ENCODE data around the gene MYPOP. TPM values are rescaled to one million over a fixed set of nuclear protein-coding genes. Genes with fewer than 3 reads are reported as not detected.

The MYPOP gene
- total and polyA plus RNA-seq, 4 donors, result 0.70 to 3.0 (median 1.3) TPM

DNA sequence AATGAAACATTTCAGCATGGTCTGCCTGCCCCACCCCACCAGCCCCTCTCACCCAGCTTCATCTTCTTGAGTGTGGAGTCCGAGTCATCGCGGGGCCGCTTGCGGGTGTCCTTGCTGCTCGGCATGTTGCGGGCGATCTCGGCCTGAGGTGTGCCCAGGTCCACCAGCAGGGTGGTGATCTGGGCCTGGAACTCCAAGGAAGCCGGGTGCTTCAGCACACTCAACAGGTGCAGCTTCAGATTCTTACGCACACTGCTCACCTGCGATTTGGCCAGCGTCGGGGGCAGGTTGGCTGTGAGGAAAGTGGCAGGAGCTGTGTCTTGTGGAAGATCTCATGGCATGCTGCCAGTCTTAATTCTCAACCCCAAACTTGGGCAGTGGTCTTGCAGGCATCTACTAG, 60.2 kb downstream of the MYPOP start:
- H3K9ac ChIP-seq (ENCODE audit: low read depth in 1 of 2, low read length in 2 of 2), result no peak overlapping the region
- H3K36me3 ChIP-seq (ENCODE audit: control insufficient read depth in 4 of 4, insufficient read depth in 3 of 4, low read depth in 1 of 4, low read length in 3 of 4), result peaks cover 21 to 71% (median 54%) of the 10 kb centered on the region in 4 donors
- H3K4me1 ChIP-seq (ENCODE audit: control insufficient read depth in 4 of 4, insufficient read depth in 4 of 4, low read length in 3 of 4), result no peaks in the 10 kb centered on the region
- TF ChIP-seq EGR1 (IDR thresholded peaks at IDR 0.05; ENCODE audit: low read depth in 2 of 2), result no peak
- no peak for TF ChIP-seq MAX (IDR thresholded peaks at IDR 0.05)
- TF ChIP-seq, protein P1, sequence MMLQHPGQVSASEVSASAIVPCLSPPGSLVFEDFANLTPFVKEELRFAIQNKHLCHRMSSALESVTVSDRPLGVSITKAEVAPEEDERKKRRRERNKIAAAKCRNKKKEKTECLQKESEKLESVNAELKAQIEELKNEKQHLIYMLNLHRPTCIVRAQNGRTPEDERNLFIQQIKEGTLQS (IDR thresholded peaks at IDR 0.05), result no peak
- no peak for TF ChIP-seq NR2F2 (IDR thresholded peaks at IDR 0.05)
- no peak overlapping the region for H3K27ac ChIP-seq (ENCODE audit: low read depth in 1 of 2, low read length in 2 of 2)
- WGBS, result 96% methylated on average over 14 of the region's 14 CpGs
- peaks cover 0 to 3% (median 0%) of the 10 kb centered on the region in 4 donors for H3K9me3 ChIP-seq (ENCODE audit: control insufficient read depth in 4 of 4, low read length in 3 of 4)
- H3K4me3 ChIP-seq (ENCODE audit: low read depth in 1 of 3, low read length in 3 of 3), result no peak overlapping the region
- DNase-seq (ENCODE audit: low spot score), result no peak
- H3K27me3 ChIP-seq (ENCODE audit: control insufficient read depth in 4 of 4, insufficient read depth in 4 of 4, low read length in 3 of 4), result no peaks in the 10 kb centered on the region

Other genes with a start within 250 kb of the MYPOP start
- gene GIPR, start 234.4 kb downstream of the MYPOP start, total RNA-seq, result under 1 TPM; 0.05 to 0.50 TPM
- under 1 TPM; 0.06 to 0.08 TPM for gene GIPR, start 234.4 kb downstream of the MYPOP start, polyA plus RNA-seq
- gene SNRPD2, start 210.7 kb downstream of the MYPOP start, total RNA-seq, result 10 to 100 TPM; 38.6 to 71.9 TPM
- 100 to 1,000 TPM; 109 to 175 TPM for gene SNRPD2, start 210.7 kb downstream of the MYPOP start, polyA plus RNA-seq
- 1 to 10 TPM; 3.7 to 6.1 TPM for gene QPCTL, start 209.9 kb downstream of the MYPOP start, total RNA-seq
- 1 to 10 TPM; 2.9 to 4.5 TPM for gene QPCTL, start 209.9 kb downstream of the MYPOP start, polyA plus RNA-seq
- gene FBXO46, start 171.7 kb downstream of the MYPOP start, total RNA-seq, result 1 to 10 TPM; 2.9 to 4.2 TPM
- gene FBXO46, start 171.7 kb downstream of the MYPOP start, polyA plus RNA-seq, result 1 to 10 TPM; 1.2 to 4.5 TPM
- not detected for gene MEIOSIN, start 169.2 kb downstream of the MYPOP start, total RNA-seq
- not detected for gene MEIOSIN, start 169.2 kb downstream of the MYPOP start, polyA plus RNA-seq
- gene SIX5, start 133.4 kb downstream of the MYPOP start, total RNA-seq, result 1 to 10 TPM; 2.7 to 5.0 TPM
- 1 to 10 TPM; 3.7 to 9.9 TPM for gene SIX5, start 133.4 kb downstream of the MYPOP start, polyA plus RNA-seq
- 10 to 100 TPM in 1 of 2 donors, 1 to 10 TPM in 1; 6.4 to 12.5 TPM for gene DMPK, start 120.1 kb downstream of the MYPOP start, total RNA-seq
- 1 to 10 TPM; 1.8 to 5.9 TPM for gene DMPK, start 120.1 kb downstream of the MYPOP start, polyA plus RNA-seq
- 10 to 100 TPM; 11.3 to 14.6 TPM for gene DMWD, start 109.8 kb downstream of the MYPOP start, total RNA-seq
- gene DMWD, start 109.8 kb downstream of the MYPOP start, polyA plus RNA-seq, result 1 to 10 TPM; 3.7 to 6.5 TPM
- gene RSPH6A, start 87.3 kb downstream of the MYPOP start, total RNA-seq, result under 1 TPM in 1 of 2 donors, not detected in 1; 0.08 TPM
- not detected for gene RSPH6A, start 87.3 kb downstream of the MYPOP start, polyA plus RNA-seq
- 10 to 100 TPM; 22.2 to 26.1 TPM for gene SYMPK, start 39.5 kb downstream of the MYPOP start, total RNA-seq
- 10 to 100 TPM in 1 of 2 donors, 1 to 10 TPM in 1; 5.5 to 26.0 TPM for gene SYMPK, start 39.5 kb downstream of the MYPOP start, polyA plus RNA-seq
- 10 to 100 TPM; 12.3 to 30.8 TPM for gene FOXA3, start 38.3 kb downstream of the MYPOP start, total RNA-seq
- gene FOXA3, start 38.3 kb downstream of the MYPOP start, polyA plus RNA-seq, result 10 to 100 TPM; 11.5 to 37.1 TPM
- gene IRF2BP1, start 16.5 kb downstream of the MYPOP start, total RNA-seq, result 10 to 100 TPM; 16.5 to 16.8 TPM
- gene IRF2BP1, start 16.5 kb downstream of the MYPOP start, polyA plus RNA-seq, result 10 to 100 TPM in 1 of 2 donors, 1 to 10 TPM in 1; 4.9 to 16.3 TPM
- gene NANOS2, start 12.2 kb upstream of the MYPOP start, total RNA-seq, result not detected
- not detected for gene NANOS2, start 12.2 kb upstream of the MYPOP start, polyA plus RNA-seq
- gene NOVA2, start 71.3 kb upstream of the MYPOP start, total RNA-seq, result 1 to 10 TPM in 1 of 2 donors, under 1 TPM in 1; 0.47 to 1.6 TPM
- under 1 TPM; 0.31 to 0.37 TPM for gene NOVA2, start 71.3 kb upstream of the MYPOP start, polyA plus RNA-seq
- gene CCDC61, start 92.9 kb upstream of the MYPOP start, total RNA-seq, result 1 to 10 TPM; 2.6 to 3.1 TPM
- gene CCDC61, start 92.9 kb upstream of the MYPOP start, polyA plus RNA-seq, result 1 to 10 TPM; 1.7 to 6.3 TPM
- 10 to 100 TPM in 1 of 2 donors, under 1 TPM in 1; 0.25 to 13.9 TPM for gene PGLYRP1, start 120.4 kb upstream of the MYPOP start, total RNA-seq
- 1 to 10 TPM in 1 of 2 donors, under 1 TPM in 1; 0.31 to 1.2 TPM for gene PGLYRP1, start 120.4 kb upstream of the MYPOP start, polyA plus RNA-seq
- gene IGFL4, start 138.4 kb upstream of the MYPOP start, total RNA-seq, result not detected
- gene IGFL4, start 138.4 kb upstream of the MYPOP start, polyA plus RNA-seq, result not detected
- not detected for gene IGFL3, start 222.1 kb upstream of the MYPOP start, total RNA-seq
- gene IGFL3, start 222.1 kb upstream of the MYPOP start, polyA plus RNA-seq, result not detected
- gene IGFL2, start 245.6 kb upstream of the MYPOP start, total RNA-seq, result under 1 TPM in 1 of 2 donors, not detected in 1; 0.08 TPM
- not detected for gene IGFL2, start 245.6 kb upstream of the MYPOP start, polyA plus RNA-seq